Mononuclear cell (primary cell): ENCODE measurements around the gene LIFR. TPM values are rescaled to one million over a fixed set of nuclear protein-coding genes. Genes with fewer than 3 reads are reported as not detected.
"Not testable (repeated sequence)": the region's sequence is repeated elsewhere in the genome, so short reads cannot be mapped to it uniquely, and the experiment has no call there.

Experiments used
- H3K27me3 ChIP-seq: 2 replicates; pipeline ENCODE4 v1.6.0; 2011; ENCODE audit warnings: low read length, control low read depth; ENCODE audit not compliant: insufficient read depth
- H3K4me1 ChIP-seq: 2 replicates; pipeline ENCODE4 v1.5.1; 2011; ENCODE audit warnings: mild to moderate bottlenecking, low read length, control low read depth; ENCODE audit not compliant: insufficient read depth
- H3K4me3 ChIP-seq: 2 replicates; pipeline ENCODE4 v1.5.1; 2011; ENCODE audit warnings: mild to moderate bottlenecking, low read length, moderate library complexity
- H3K9me3 ChIP-seq: 2 replicates; pipeline ENCODE4 v1.5.1; 2011; ENCODE audit warnings: low read depth, mild to moderate bottlenecking, control low read depth, low read length
- total RNA-seq: library from RNA; depleted of rRNA; stranded (reverse); fragments of >200 nt; gene quantifications from one replicate; pipeline ENCODE4 v1.2.3, GENCODE V29; 2012

LIFR gene, protein sequence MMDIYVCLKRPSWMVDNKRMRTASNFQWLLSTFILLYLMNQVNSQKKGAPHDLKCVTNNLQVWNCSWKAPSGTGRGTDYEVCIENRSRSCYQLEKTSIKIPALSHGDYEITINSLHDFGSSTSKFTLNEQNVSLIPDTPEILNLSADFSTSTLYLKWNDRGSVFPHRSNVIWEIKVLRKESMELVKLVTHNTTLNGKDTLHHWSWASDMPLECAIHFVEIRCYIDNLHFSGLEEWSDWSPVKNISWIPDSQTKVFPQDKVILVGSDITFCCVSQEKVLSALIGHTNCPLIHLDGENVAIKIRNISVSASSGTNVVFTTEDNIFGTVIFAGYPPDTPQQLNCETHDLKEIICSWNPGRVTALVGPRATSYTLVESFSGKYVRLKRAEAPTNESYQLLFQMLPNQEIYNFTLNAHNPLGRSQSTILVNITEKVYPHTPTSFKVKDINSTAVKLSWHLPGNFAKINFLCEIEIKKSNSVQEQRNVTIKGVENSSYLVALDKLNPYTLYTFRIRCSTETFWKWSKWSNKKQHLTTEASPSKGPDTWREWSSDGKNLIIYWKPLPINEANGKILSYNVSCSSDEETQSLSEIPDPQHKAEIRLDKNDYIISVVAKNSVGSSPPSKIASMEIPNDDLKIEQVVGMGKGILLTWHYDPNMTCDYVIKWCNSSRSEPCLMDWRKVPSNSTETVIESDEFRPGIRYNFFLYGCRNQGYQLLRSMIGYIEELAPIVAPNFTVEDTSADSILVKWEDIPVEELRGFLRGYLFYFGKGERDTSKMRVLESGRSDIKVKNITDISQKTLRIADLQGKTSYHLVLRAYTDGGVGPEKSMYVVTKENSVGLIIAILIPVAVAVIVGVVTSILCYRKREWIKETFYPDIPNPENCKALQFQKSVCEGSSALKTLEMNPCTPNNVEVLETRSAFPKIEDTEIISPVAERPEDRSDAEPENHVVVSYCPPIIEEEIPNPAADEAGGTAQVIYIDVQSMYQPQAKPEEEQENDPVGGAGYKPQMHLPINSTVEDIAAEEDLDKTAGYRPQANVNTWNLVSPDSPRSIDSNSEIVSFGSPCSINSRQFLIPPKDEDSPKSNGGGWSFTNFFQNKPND
- total RNA-seq = 0.31 TPM

DNA sequence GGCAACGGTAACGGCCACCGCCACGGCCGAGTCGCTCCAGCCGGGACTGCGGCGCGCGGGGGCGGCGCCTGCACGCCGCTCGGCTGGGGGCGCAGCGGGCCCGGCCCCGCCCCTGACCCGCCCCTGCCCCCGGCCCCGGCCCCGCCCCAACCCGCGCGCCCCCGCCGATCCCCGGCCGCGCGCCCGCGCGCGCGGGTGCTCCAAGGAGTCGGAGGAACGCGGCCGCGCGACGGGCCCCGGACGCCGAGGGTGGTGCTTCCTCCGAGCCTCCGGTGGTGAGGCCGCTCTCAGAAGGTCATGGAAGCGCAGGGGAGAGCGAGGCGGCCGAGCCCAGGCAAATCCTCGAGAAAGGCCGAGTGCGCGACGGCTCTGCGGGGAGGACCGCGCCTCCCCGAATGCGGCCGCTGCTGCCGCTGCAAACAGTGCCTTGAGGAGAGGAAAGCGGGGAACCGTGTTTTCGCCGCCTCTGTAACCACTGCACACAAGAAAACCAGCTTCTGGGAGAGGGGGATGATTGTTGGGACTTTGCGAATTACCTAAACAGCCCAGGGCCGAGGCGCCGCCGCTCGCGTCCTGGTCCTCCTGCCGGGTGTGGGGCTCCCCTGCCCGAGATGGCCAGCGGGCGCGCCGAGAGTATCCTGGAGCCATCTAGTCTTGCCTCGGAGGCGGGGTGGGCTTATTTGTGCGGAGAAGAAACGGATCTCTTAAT lies at the start of gene LIFR:
Gene LIFR, minus strand, starts transcription at position 48 of the 709 bp plus-strand sequence. CDS start 25,999 bp downstream, outside the sequence.
- no peaks in the 10 kb centered on the region for H3K9me3 ChIP-seq
- peaks cover 77% of the 10 kb centered on the region for H3K27me3 ChIP-seq
- H3K4me3 ChIP-seq = peak within 1 kb of the TSS; percentile 16
- H3K4me1 ChIP-seq = peaks cover 7% of the 10 kb centered on the region

- Histone ChIP-seq H3K27me3 (no peaks in the 10 kb centered on the region), H3K9me3 (no peaks in the 10 kb centered on the region), H3K4me3 (no peak overlapping the region), H3K4me1 (peaks cover 3% of the 10 kb centered on the region)
These were observed 49.2 kb upstream of the LIFR start for GRCh38 chr5:38605610-38606009.

GRCh38 chr5:38603691-38604090 lies 47.2 kb upstream of the LIFR start:
- H3K27me3 ChIP-seq = no peaks in the 10 kb centered on the region
- peaks cover 6% of the 10 kb centered on the region for H3K4me1 ChIP-seq
- H3K9me3 ChIP-seq = no peaks in the 10 kb centered on the region
- H3K4me3 ChIP-seq = no peak overlapping the region

DNA sequence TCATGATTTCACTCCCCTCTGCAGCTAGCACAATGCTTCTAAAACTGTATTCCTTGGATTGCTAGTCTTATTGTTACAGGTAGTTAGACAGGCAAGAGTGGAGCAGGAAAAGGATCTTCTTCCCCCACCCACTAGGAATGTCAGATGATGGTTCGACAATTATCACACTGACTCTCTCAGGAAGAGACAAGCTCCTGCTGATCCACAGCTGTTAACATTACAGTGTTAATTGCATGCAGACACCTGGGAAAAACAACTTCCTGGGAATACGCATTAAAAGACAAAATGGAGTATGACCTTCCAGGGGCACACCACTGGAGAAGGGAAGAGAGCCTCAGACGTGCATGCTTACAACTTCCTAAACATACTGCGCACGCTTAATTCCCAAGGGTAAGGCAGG lies 46.2 kb upstream of the LIFR start:
- Histone ChIP-seq H3K27me3 (no peaks in the 10 kb centered on the region), H3K4me1 (peaks cover 6% of the 10 kb centered on the region), H3K9me3 (no peaks in the 10 kb centered on the region), H3K4me3 (no peak overlapping the region)

- peaks cover 6% of the 10 kb centered on the region for H3K4me1 ChIP-seq
- no peaks in the 10 kb centered on the region for H3K9me3 ChIP-seq
- H3K27me3 ChIP-seq = no peaks in the 10 kb centered on the region
- H3K4me3 ChIP-seq = no peak overlapping the region
These were observed 45.4 kb upstream of the LIFR start for GRCh38 chr5:38601863-38602298.

GRCh38 chr5:38601133-38601862 lies 44.9 kb upstream of the LIFR start:
- H3K27me3 ChIP-seq = no peaks in the 10 kb centered on the region
- H3K9me3 ChIP-seq = no peaks in the 10 kb centered on the region
- peaks cover 6% of the 10 kb centered on the region for H3K4me1 ChIP-seq
- H3K4me3 ChIP-seq = no peak overlapping the region

- no peaks in the 10 kb centered on the region for H3K27me3 ChIP-seq
- H3K4me3 ChIP-seq = no peak overlapping the region
- no peaks in the 10 kb centered on the region for H3K9me3 ChIP-seq
- H3K4me1 ChIP-seq = peaks cover 6% of the 10 kb centered on the region
These were observed 44.0 kb upstream of the LIFR start for GRCh38 chr5:38600329-38601045.

DNA sequence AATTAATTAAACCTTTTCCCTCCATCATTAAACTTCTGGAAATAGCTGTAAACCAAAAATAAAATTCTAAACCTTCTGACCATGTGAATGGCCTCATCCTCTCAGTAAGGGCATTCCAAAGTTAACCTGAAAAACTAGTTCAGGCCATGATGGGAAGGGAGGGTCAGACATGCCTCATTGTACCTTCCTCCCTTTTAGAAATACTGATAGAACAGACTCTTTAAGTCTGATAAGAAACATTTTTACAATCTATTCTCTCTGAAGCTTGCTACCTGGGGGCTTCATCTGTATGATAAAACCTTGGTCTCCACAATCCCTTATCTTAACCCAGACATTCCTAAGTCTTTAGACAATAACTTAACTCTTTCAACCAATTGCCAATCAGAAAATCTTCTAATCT lies 43.3 kb upstream of the LIFR start:
- H3K4me1 ChIP-seq, H3K9me3 ChIP-seq, H3K4me3 ChIP-seq, H3K27me3 ChIP-seq: not testable (repeated sequence)

DNA sequence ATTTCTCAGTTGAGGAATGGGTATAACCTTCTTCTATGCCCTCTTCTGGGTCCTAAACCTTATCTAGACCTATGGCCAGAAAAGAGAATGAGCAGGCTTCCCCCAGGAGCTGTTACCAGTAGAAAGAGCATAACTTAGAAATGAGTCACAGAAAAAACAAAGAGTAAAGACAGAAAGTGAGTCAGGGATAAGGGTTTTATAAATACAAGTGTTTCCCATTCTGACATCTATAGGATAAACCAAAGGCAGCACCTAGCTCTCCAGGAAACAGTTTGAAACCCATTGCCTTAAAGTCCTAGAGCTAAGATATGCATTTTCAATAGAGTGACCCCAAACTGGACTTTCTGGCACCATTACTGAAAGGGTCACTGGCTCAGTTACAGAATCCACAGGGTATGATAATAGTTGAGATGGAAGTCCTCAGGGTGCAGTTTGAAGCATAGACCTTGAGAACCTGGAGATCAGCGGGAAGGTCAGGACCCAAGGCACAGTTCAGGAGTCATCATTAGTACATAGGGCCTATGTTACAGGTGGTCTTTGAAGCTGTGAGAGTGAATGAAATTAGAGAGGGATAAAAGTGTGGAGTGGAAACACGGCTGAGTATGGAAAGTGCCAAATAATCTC lies 42.7 kb upstream of the LIFR start:
- H3K27me3 ChIP-seq = no peaks in the 10 kb centered on the region
- H3K4me1 ChIP-seq = peaks cover 6% of the 10 kb centered on the region
- H3K9me3 ChIP-seq = no peaks in the 10 kb centered on the region

DNA sequence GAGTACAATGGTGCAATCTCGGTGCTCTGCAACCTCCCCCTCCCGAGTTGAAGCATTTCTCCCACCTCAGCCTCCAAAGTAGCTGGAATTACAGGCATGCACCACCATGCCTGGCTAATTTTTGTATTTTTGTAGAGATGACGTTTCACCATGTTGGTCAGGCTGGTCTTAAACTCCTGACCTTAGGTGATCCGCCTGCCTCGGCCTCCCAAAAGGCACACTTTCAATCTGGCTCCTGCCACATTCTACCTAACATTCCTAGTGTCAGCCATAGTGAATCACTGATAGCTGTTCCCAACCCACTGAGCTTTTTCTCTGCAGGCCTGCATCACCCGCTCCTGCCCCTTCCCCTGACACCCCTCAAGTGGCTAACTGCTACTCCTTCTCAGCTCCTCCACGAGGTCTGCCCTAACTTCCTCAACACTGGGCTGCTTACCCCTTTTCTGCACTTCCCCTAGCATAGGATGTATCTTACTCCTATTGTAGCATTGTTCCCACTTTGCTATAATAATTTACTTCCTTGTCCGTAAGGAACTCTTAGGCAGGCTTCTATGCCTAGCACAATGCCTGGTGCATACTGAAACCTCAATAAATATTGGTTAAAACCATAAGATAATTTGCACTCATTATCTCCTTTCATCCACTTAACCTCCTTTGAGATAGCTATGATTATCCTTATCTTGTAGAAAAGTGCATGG lies 42.0 kb upstream of the LIFR start:
- Histone ChIP-seq H3K27me3 (no peaks in the 10 kb centered on the region), H3K4me1 (peaks cover 6% of the 10 kb centered on the region), H3K9me3 (no peaks in the 10 kb centered on the region), H3K4me3 (no peak overlapping the region)

More for the DNA sequence above, 42.7 kb upstream of the LIFR start:
- no peak overlapping the region for H3K4me3 ChIP-seq

GRCh38 chr5:38596981-38597380 lies 40.5 kb upstream of the LIFR start:
- peaks cover 6% of the 10 kb centered on the region for H3K4me1 ChIP-seq
- no peaks in the 10 kb centered on the region for H3K9me3 ChIP-seq
- no peak overlapping the region for H3K4me3 ChIP-seq
- H3K27me3 ChIP-seq = no peaks in the 10 kb centered on the region

- Histone ChIP-seq H3K9me3 (no peaks in the 10 kb centered on the region), H3K4me1 (no peaks in the 10 kb centered on the region), H3K4me3 (no peak overlapping the region), H3K27me3 (no peaks in the 10 kb centered on the region)
These were observed 38.8 kb upstream of the LIFR start for GRCh38 chr5:38595132-38595745.
